H9 (cell line): Measurements from ENCODE around the gene BCAP29. TPM values are rescaled to one million over a fixed set of nuclear protein-coding genes. Genes with fewer than 3 reads are reported as not detected.

Experiments
- DNase-seq: peaks from one replicate; pipeline ENCODE4 v3.0.0-alpha.2; 2017
- H2AFZ ChIP-seq: one replicate; pipeline ENCODE4 v1.6.1; 2013; ENCODE audit warnings: mild to moderate bottlenecking, low read length, control low read depth, moderate library complexity
- H2AK5ac ChIP-seq: 2 replicates; pipeline ENCODE4 v1.6.1; 2013; ENCODE audit warnings: low read length, control low read depth, mixed read lengths; ENCODE audit not compliant: insufficient read length
- H2BK120ac ChIP-seq: one replicate; pipeline ENCODE4 v1.6.1; 2013; ENCODE audit warnings: low read depth, mild to moderate bottlenecking, low read length, control low read depth, inconsistent platforms; ENCODE audit not compliant: poor library complexity, severe bottlenecking
- H2BK12ac ChIP-seq: 2 replicates; pipeline ENCODE4 v1.6.1; 2013; ENCODE audit warnings: low read length, control low read depth, mixed read lengths, low read depth; ENCODE audit not compliant: insufficient read length
- H2BK15ac ChIP-seq: 2 replicates; pipeline ENCODE4 v1.6.1; 2013; ENCODE audit warnings: low read depth, low read length, control low read depth
- H2BK20ac ChIP-seq: one replicate; pipeline ENCODE4 v1.6.1; 2013; ENCODE audit warnings: low read depth, mild to moderate bottlenecking, low read length, control low read depth, inconsistent platforms; ENCODE audit not compliant: poor library complexity, severe bottlenecking
- H2BK5ac ChIP-seq: 2 replicates; pipeline ENCODE4 v1.6.1; 2013; ENCODE audit warnings: low read length, control low read depth, mixed read lengths; ENCODE audit not compliant: insufficient read length
- H3K14ac ChIP-seq: 2 replicates; pipeline ENCODE4 v1.6.1; 2013; ENCODE audit warnings: low read length, control low read depth; ENCODE audit not compliant: insufficient read depth
- H3K18ac ChIP-seq: 2 replicates; pipeline ENCODE4 v1.6.1; 2013; ENCODE audit warnings: low read depth, mild to moderate bottlenecking, mixed read lengths, low read length, control low read depth; ENCODE audit not compliant: insufficient read length
- H3K23ac ChIP-seq: 2 replicates; pipeline ENCODE4 v1.6.1; 2013; ENCODE audit warnings: low read length, control low read depth, mixed read lengths, low read depth; ENCODE audit not compliant: insufficient read length
- H3K23me2 ChIP-seq: 2 replicates; pipeline ENCODE4 v1.6.1; 2013; ENCODE audit warnings: low read depth, mild to moderate bottlenecking, mixed read lengths, low read length, control low read depth; ENCODE audit not compliant: insufficient read length, poor library complexity, severe bottlenecking
- H3K27ac ChIP-seq: 2 replicates; pipeline ENCODE4 v1.5.1; 2013; ENCODE audit warnings: low read length, control low read depth, mixed read lengths, low read depth; ENCODE audit not compliant: insufficient read length
- H3K27me3 ChIP-seq: 2 replicates; pipeline ENCODE4 v1.6.1; 2013; ENCODE audit warnings: low read length, control low read depth, inconsistent platforms; ENCODE audit not compliant: insufficient read depth
- H3K4ac ChIP-seq: 2 replicates; pipeline ENCODE4 v1.6.1; 2013; ENCODE audit warnings: low read depth, mild to moderate bottlenecking, control low read depth, inconsistent platforms, low read length, moderate library complexity
- H3K4me1 ChIP-seq: 2 replicates; pipeline ENCODE4 v1.6.1; 2013; ENCODE audit warnings: low read length, control low read depth, inconsistent platforms; ENCODE audit not compliant: insufficient read depth
- H3K4me2 ChIP-seq: 2 replicates; pipeline ENCODE4 v1.6.1; 2013; ENCODE audit warnings: low read length, control low read depth, mixed read lengths; ENCODE audit not compliant: insufficient read length, insufficient read depth
- H3K56ac ChIP-seq: 2 replicates; pipeline ENCODE4 v1.6.1; 2013; ENCODE audit warnings: low read depth, mild to moderate bottlenecking, mixed read lengths, low read length, control low read depth; ENCODE audit not compliant: insufficient read length
- H3K79me1 ChIP-seq: 2 replicates; pipeline ENCODE4 v1.6.1; 2013; ENCODE audit warnings: low read depth, mild to moderate bottlenecking, moderate library complexity, low read length, control low read depth, inconsistent platforms; ENCODE audit not compliant: insufficient read depth, poor library complexity, severe bottlenecking
- H3K79me2 ChIP-seq: 2 replicates; pipeline ENCODE4 v1.6.1; 2013; ENCODE audit warnings: low read length, control low read depth, inconsistent platforms; ENCODE audit not compliant: insufficient read depth
- H3K9ac ChIP-seq: 2 replicates; pipeline ENCODE4 v1.6.1; 2013; ENCODE audit warnings: low read length, control low read depth, mixed read lengths; ENCODE audit not compliant: insufficient read length; ENCODE audit errors: extremely low read depth
- H3K9me3 ChIP-seq: one replicate; pipeline ENCODE4 v1.6.1; 2013; ENCODE audit warnings: low read depth, low read length, inconsistent platforms; ENCODE audit not compliant: control insufficient read depth
- H3T11ph ChIP-seq: one replicate; pipeline ENCODE4 v1.6.1; 2013; ENCODE audit warnings: mild to moderate bottlenecking, low read length, control low read depth, inconsistent platforms
- H4K20me1 ChIP-seq: one replicate; pipeline ENCODE4 v1.6.1; 2013; ENCODE audit not compliant: control insufficient read depth, insufficient read length, insufficient read depth
- H4K5ac ChIP-seq: 2 replicates; pipeline ENCODE4 v1.6.1; 2013; ENCODE audit warnings: low read depth, mild to moderate bottlenecking, mixed read lengths, low read length, control low read depth; ENCODE audit not compliant: insufficient read length
- H4K8ac ChIP-seq: replicated peaks from 2 replicates; pipeline ENCODE4 v1.6.1; 2013; ENCODE audit warnings: low read length, control low read depth, mixed read lengths, low read depth; ENCODE audit not compliant: insufficient read length
- H4K91ac ChIP-seq: 2 replicates; pipeline ENCODE4 v1.6.1; 2013; ENCODE audit warnings: low read depth, mild to moderate bottlenecking, moderate library complexity, mixed read lengths, low read length, control low read depth; ENCODE audit not compliant: insufficient read length
- H3K27ac Mint-ChIP-seq, 3 experiments: 2 replicates in 2 of 3; 3 replicates in 1 of 3; pipeline ENCODE4 v1.8.0; 2020 to 2021; ENCODE audit warnings: mixed read lengths in 3 of 3, mild to moderate bottlenecking in 1 of 3, moderate library complexity in 1 of 3
- H3K27me3 Mint-ChIP-seq: 2 replicates; pipeline ENCODE4 v1.8.0; 2021; ENCODE audit warnings: low read depth, mild to moderate bottlenecking, moderate library complexity, mixed read lengths
- H3K36me3 Mint-ChIP-seq, 3 experiments: 2 replicates in 2 of 3; 3 replicates in 1 of 3; pipeline ENCODE4 v1.8.0; 2020 to 2021; ENCODE audit warnings: low read depth in 3 of 3, mixed read lengths in 3 of 3; ENCODE audit not compliant: insufficient read depth in 1 of 3
- H3K4me1 Mint-ChIP-seq, 2 experiments: 2 replicates each; pipeline ENCODE4 v1.8.0; 2020; ENCODE audit warnings: mixed read lengths in 2 of 2
- H3K4me3 Mint-ChIP-seq, 2 experiments: 2 replicates in 1 of 2; 3 replicates in 1 of 2; pipeline ENCODE4 v1.8.0; 2020 to 2021; ENCODE audit warnings: mild to moderate bottlenecking in 2 of 2, mixed read lengths in 2 of 2, moderate library complexity in 1 of 2
- H3K9me3 Mint-ChIP-seq, 2 experiments: 2 replicates in 1 of 2; 3 replicates in 1 of 2; pipeline ENCODE4 v1.8.0; 2020; ENCODE audit warnings: mild to moderate bottlenecking in 2 of 2, mixed read lengths in 2 of 2, moderate library complexity in 1 of 2
- total RNA-seq: library from RNA; stranded (reverse); gene quantifications from 2 replicates; pipeline ENCODE4 v1.2.1, GENCODE V29; 2021
- TF ChIP-seq, protein P1 (sequence below): fragments of 200-600 bp; sonication (generic); conservative IDR thresholded peaks from 3 replicates; pipeline ENCODE4 v1.8.0; 2021; ENCODE audit warnings: antibody characterized with exemption, mild to moderate bottlenecking

The BCAP29 gene
- total RNA-seq, 1 experiment from 2014 or later, result 30.6 TPM

DNA sequence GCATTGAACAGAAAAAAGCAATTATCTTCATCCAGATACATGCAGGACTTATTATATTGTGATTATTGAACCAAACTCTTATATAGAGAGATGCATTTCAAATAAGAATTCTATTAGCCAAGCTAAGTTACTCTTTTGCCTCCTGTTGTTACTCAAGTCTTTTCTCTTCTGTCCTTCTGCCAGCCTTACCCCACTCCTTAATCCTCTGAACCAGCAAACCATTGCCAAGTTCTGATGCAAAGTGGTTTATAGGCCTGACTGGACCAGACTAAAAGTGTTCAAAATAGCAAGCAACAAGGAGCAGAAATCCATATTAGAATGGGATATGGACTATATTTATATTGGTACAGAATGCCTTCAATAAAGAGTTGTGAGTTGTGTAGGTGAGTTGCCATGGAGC, 78.4 kb downstream of the BCAP29 start:
- Histone ChIP-seq H4K8ac (no peak overlapping the region), H2BK20ac (no peak overlapping the region), H4K20me1 (no peaks in the 10 kb centered on the region), H2BK15ac (no peak overlapping the region), H3K4me2 (no peak overlapping the region), H3K56ac (no peak overlapping the region), H3K79me1 (no peaks in the 10 kb centered on the region), H3K4me1 (no peaks in the 10 kb centered on the region), H2BK12ac (no peak overlapping the region), H3K18ac (no peak overlapping the region), H2BK120ac (no peak overlapping the region), H2AK5ac (no peak overlapping the region), H3K9ac (no peak overlapping the region), H3T11ph (no peak overlapping the region), H3K27me3 (peaks cover 33% of the 10 kb centered on the region), H3K14ac (no peak overlapping the region), H3K79me2 (no peaks in the 10 kb centered on the region), H4K5ac (no peak overlapping the region), H3K23ac (no peak overlapping the region), H3K27ac (no peak overlapping the region), H2AFZ (no peak overlapping the region), H3K9me3 (no peaks in the 10 kb centered on the region), H2BK5ac (no peak overlapping the region), H3K23me2 (peaks cover 15% of the 10 kb centered on the region), H3K4ac (no peak overlapping the region), H4K91ac (no peak overlapping the region)
- Mint-ChIP-seq H3K36me3 (no peaks in the 10 kb centered on the region; a peak in 1 of 7 replicates), H3K27ac (no peak overlapping the region), H3K4me3 (no peak overlapping the region), H3K27me3 (peaks cover 73% of the 10 kb centered on the region), H3K4me1 (peaks cover 15 to 18% of the 10 kb centered on the region in 2 experiments), H3K9me3 (peaks cover 0 to 2% of the 10 kb centered on the region in 2 experiments; a peak in 1 of 5 replicates)
- TF ChIP-seq, protein P1, sequence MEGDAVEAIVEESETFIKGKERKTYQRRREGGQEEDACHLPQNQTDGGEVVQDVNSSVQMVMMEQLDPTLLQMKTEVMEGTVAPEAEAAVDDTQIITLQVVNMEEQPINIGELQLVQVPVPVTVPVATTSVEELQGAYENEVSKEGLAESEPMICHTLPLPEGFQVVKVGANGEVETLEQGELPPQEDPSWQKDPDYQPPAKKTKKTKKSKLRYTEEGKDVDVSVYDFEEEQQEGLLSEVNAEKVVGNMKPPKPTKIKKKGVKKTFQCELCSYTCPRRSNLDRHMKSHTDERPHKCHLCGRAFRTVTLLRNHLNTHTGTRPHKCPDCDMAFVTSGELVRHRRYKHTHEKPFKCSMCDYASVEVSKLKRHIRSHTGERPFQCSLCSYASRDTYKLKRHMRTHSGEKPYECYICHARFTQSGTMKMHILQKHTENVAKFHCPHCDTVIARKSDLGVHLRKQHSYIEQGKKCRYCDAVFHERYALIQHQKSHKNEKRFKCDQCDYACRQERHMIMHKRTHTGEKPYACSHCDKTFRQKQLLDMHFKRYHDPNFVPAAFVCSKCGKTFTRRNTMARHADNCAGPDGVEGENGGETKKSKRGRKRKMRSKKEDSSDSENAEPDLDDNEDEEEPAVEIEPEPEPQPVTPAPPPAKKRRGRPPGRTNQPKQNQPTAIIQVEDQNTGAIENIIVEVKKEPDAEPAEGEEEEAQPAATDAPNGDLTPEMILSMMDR, result no peak
- DNase-seq, result no peak
